Fibroblast of the aortic adventitia (primary cell): ENCODE data around the gene SNX5. TPM values are rescaled to one million over a fixed set of nuclear protein-coding genes. Genes with fewer than 3 reads are reported as not detected.

Experiments
- DNase-seq: peaks from one replicate; pipeline ENCODE4 v3.0.0-alpha.2; 2010; ENCODE audit warnings: low read depth
- H3K4me3 ChIP-seq: 2 replicates; pipeline ENCODE4 v1.5.1; 2011; ENCODE audit warnings: low read depth, mild to moderate bottlenecking, control low read depth, low read length, moderate library complexity
- total RNA-seq: library from RNA; depleted of rRNA; stranded (reverse); fragments of >200 nt; gene quantifications from 2 replicates; pipeline ENCODE4 v1.2.3, GENCODE V29; 2012; ENCODE audit warnings: low replicate concordance
- TF ChIP-seq, protein P1 (sequence below): IDR thresholded peaks from 2 replicates; pipeline ENCODE4 v1.5.1; 2011; ENCODE audit warnings: mild to moderate bottlenecking, low read length, control low read depth, inconsistent platforms; ENCODE audit not compliant: insufficient read depth

Gene SNX5
- total RNA-seq, 1 donor = 99.7 TPM

DNA sequence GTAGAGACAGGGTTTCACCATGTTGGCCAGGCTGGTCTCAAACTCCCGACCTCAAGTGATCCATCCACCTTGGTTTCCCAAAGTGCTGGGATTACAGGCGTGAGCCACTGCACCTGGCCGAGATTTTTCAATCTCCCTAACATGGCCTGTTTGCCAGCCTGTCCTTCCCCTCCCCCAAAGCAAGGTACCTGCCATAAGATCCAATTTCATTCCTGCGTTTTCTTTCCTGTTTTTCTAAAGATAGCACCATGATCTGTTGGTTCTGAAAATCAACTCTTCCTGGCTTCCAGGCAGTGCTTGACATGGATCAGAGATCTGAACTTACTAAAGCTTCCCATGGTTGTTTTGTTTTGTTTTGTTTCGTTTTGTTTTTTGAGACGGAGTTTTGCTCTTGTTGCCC is 7.7 kb upstream of the SNX5 start:
- DNase-seq = no peak
- H3K4me3 ChIP-seq = no peak overlapping the region
- TF ChIP-seq, protein P1, sequence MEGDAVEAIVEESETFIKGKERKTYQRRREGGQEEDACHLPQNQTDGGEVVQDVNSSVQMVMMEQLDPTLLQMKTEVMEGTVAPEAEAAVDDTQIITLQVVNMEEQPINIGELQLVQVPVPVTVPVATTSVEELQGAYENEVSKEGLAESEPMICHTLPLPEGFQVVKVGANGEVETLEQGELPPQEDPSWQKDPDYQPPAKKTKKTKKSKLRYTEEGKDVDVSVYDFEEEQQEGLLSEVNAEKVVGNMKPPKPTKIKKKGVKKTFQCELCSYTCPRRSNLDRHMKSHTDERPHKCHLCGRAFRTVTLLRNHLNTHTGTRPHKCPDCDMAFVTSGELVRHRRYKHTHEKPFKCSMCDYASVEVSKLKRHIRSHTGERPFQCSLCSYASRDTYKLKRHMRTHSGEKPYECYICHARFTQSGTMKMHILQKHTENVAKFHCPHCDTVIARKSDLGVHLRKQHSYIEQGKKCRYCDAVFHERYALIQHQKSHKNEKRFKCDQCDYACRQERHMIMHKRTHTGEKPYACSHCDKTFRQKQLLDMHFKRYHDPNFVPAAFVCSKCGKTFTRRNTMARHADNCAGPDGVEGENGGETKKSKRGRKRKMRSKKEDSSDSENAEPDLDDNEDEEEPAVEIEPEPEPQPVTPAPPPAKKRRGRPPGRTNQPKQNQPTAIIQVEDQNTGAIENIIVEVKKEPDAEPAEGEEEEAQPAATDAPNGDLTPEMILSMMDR = no peak

DNA sequence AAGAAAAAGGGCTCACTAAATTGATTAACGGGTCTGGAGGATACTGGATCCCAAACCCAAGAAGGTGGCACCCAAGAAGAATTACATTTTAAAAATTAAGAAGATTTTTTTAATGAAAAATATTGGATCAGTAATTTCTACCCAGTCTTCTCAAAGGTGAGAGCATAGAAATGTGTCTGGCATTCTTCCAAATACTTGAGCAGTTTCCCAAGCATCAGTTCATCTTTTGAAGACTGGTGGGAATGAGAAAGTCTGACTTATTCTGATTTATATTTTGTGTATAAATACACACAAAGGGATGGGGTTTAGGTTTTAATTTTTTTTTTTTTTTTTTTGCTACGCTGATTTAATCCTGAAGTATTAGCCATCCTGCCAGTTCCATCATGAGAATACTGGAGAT is 3.5 kb upstream of the SNX5 start:
- TF ChIP-seq, protein P1 = no peak
- H3K4me3 ChIP-seq = peak overlapping the region; percentile 95
- DNase-seq = no peak

DNA sequence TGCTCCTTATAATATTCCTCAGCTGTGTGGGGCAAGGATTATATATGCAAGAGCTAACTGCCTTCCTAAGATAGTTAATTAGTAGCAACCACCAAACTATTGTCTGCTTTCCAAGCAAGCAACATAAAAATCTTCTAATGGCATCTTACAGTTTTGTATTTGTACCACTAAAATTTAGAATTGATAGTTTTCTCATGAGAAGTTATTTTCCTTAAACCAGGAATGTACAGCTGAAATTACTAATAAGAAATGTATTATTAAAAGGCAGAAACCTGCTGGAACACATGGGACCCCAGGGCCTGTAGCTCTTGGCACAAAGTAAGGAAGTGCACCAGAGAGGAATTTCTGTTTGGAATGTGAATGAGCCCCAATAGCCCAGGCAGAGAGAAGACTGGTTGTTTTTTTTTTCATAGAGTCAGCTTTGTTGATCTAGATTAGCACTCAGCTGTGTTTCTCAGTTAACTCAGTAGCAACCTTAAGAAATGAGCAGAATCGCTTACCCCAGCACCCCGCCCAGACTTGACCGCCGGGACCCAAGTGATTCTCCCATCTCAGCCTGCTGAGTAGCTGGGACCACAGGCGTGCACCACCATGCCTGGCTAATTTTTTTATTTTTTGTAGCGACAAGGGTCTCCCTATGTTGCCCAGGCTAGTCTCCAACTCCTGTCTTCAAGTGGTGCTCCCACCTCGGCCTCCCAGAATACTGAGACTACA is 2.9 kb upstream of the SNX5 start:
- TF ChIP-seq, protein P1 = no peak
- peak overlapping the region; percentile 95 for H3K4me3 ChIP-seq
- DNase-seq = peak; percentile 62

DNA sequence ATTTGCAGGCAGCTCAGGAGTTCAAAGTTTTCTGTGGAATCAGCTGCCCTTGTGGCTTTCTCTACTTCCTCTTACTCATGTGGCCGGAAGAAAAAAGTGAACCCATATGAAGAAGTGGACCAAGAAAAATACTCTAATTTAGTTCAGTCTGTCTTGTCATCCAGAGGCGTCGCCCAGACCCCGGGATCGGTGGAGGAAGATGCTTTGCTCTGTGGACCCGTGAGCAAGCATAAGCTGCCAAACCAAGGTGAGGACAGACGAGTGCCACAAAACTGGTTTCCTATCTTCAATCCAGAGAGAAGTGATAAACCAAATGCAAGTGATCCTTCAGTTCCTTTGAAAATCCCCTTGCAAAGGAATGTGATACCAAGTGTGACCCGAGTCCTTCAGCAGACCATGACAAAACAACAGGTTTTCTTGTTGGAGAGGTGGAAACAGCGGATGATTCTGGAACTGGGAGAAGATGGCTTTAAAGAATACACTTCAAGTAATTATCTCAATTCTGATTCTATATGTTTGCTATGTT is 1.4 kb upstream of the SNX5 start:
- no peak for DNase-seq
- peak overlapping the region; percentile 95 for H3K4me3 ChIP-seq
- TF ChIP-seq, protein P1 = no peak

DNA sequence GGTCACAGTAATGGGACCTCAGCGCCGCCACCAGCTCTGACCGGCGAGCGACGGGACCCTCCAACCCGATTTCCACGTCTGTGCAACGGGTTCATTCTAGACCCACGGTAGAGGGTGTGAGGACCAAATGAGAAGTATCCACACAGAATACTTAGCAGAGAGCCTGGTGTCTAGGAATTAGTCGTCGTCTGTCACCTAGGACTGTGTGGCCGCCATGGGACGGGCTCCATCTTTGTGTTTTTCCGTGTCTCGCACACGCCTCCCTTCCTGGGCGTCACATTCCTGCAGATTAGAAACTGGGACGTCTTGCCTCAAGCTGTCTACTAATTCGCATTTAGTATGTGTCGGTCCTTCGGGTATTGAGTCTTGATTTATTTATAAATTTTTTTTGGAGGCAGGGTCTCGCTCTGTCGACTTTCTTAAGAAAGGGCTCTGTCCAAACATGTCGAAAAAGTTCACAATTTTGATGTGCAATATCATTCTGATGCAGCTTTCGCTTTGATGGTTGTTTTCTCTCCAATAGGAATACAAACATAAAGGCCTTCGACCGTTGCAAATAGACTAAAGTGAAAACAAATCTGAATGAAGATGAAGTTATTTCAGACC is 787 bp upstream of the SNX5 start:
- DNase-seq = no peak
- TF ChIP-seq, protein P1 = no peak

DNA sequence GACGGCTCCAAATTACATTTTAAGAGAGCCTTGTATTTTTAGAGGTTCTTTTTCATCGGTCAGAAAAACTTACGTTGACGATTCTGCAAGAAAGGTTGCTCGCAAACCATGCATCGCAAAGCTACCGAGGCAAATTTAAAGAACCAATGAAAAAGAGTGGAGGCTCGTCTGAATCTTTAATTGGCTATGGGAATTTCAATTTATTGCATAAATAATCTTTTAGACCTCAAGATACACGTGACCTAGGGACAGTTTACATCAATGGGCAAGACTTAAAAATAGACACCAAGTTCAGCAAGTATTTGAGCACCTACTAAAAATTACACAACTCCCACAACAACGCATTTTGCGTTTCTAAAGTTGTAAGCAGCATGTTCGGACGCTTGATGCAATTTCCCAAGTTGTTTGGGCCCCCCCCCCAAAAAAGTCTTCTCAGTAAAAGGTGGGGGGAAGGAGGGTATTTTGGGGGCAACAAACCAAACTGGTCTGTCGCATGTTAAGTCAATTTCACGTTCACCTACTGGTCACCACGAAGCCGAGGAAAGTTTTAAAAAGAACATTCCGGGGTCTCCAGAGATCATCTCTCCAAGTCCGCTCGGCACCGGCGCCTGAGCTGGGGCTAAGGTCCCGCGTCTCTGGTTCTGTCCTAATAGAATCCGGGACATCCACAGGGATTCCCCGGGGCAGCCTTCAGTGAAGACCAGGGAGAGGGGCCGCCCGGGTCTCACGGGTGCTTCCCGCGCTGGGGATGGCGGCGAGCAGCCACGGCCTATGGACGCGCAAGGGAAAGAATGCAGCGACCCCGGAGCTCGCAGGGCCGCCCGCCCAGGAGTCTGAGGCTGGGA is 851 bp downstream of the SNX5 start:
- H3K4me3 ChIP-seq = peak overlapping the region; percentile 87
- TF ChIP-seq, protein P1 = no peak
- DNase-seq = peak; percentile 66

More for the DNA sequence above, 787 bp upstream of the SNX5 start:
- H3K4me3 ChIP-seq = peak overlapping the region; percentile 95
